Spleen (tissue), 7 donors: Measurements from ENCODE around the gene CRB2.

Experiments used
- POLR2A ChIP-seq, 3 donors: fragments of 450-650 bp; IDR thresholded peaks; one replicate each; pipeline ENCODE4 v1.5.1; 2017; ENCODE audit warnings: antibody characterized with exemption in 3 of 3, mild to moderate bottlenecking in 1 of 3
- POLR2AphosphoS5 ChIP-seq, 3 donors: sonication (generic); formaldehyde crosslinking; IDR thresholded peaks; one replicate each; pipeline ENCODE4 v1.5.1; 2017; ENCODE audit warnings: antibody characterized with exemption in 3 of 3
- TF ChIP-seq, protein P1 (sequence below), 11 experiments: fragments of 200-600 bp in 7 of 11; fragments of 450-650 bp in 4 of 11; sonication (generic) in 4 of 11; IDR thresholded peaks in 8 of 11; conservative IDR thresholded peaks in 3 of 11; 1 replicate in 7 of 11; 2 replicates in 4 of 11; pipeline versions ENCODE4 v1.4.0 to v1.8.0; 2016 to 2021; ENCODE audit warnings: antibody characterized with exemption in 11 of 11, inconsistent platforms in 4 of 11, mild to moderate bottlenecking in 1 of 11
- donor health status: DM: no; HTN: no; CAD: no; lungs with moderate emphysema.
- donor health status: DM: no; HTN: no; CAD: no.
- donor health status: DM: no; HTN: no; CAD: no.

DNA sequence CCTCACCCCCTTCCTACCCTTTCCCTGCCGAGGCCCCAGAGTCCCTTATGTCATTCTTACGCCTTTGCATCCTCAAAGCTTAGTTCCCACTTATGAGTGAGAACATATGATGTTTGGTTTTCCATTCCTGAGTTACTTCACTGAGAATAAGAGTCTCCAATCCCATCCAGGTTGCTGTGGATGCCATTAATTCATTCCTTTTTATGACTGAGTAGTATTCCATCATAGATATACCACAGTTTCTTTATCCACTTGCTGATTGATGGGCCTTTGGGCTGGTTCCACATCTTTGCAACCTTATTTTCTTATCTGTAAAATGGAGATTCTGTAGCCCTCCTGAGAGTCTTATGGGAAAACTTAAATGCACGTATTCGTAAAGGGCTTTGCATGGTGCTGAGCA is 36.8 kb downstream of the CRB2 start:
- TF ChIP-seq, protein P1, sequence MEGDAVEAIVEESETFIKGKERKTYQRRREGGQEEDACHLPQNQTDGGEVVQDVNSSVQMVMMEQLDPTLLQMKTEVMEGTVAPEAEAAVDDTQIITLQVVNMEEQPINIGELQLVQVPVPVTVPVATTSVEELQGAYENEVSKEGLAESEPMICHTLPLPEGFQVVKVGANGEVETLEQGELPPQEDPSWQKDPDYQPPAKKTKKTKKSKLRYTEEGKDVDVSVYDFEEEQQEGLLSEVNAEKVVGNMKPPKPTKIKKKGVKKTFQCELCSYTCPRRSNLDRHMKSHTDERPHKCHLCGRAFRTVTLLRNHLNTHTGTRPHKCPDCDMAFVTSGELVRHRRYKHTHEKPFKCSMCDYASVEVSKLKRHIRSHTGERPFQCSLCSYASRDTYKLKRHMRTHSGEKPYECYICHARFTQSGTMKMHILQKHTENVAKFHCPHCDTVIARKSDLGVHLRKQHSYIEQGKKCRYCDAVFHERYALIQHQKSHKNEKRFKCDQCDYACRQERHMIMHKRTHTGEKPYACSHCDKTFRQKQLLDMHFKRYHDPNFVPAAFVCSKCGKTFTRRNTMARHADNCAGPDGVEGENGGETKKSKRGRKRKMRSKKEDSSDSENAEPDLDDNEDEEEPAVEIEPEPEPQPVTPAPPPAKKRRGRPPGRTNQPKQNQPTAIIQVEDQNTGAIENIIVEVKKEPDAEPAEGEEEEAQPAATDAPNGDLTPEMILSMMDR (IDR thresholded peaks at IDR 0.05 in 8 of 11, conservative IDR thresholded peaks at IDR 0.05 in 3 of 11): no peak
- TF ChIP-seq POLR2A (IDR thresholded peaks at IDR 0.05): no peak
- no peak for TF ChIP-seq POLR2AphosphoS5 (IDR thresholded peaks at IDR 0.05)
